H9 (cell line): ENCODE data around the gene SYNGAP1. TPM values are rescaled to one million over a fixed set of nuclear protein-coding genes. Genes with fewer than 3 reads are reported as not detected.

Experiments
- DNase-seq: peaks from one replicate; pipeline ENCODE4 v3.0.0-alpha.2; 2017
- H2AFZ ChIP-seq: one replicate; pipeline ENCODE4 v1.6.1; 2013; ENCODE audit warnings: mild to moderate bottlenecking, low read length, control low read depth, moderate library complexity
- H2AK5ac ChIP-seq: 2 replicates; pipeline ENCODE4 v1.6.1; 2013; ENCODE audit warnings: low read length, control low read depth, mixed read lengths; ENCODE audit not compliant: insufficient read length
- H2BK120ac ChIP-seq: one replicate; pipeline ENCODE4 v1.6.1; 2013; ENCODE audit warnings: low read depth, mild to moderate bottlenecking, low read length, control low read depth, inconsistent platforms; ENCODE audit not compliant: poor library complexity, severe bottlenecking
- H2BK12ac ChIP-seq: 2 replicates; pipeline ENCODE4 v1.6.1; 2013; ENCODE audit warnings: low read length, control low read depth, mixed read lengths, low read depth; ENCODE audit not compliant: insufficient read length
- H2BK15ac ChIP-seq: 2 replicates; pipeline ENCODE4 v1.6.1; 2013; ENCODE audit warnings: low read depth, low read length, control low read depth
- H2BK20ac ChIP-seq: one replicate; pipeline ENCODE4 v1.6.1; 2013; ENCODE audit warnings: low read depth, mild to moderate bottlenecking, low read length, control low read depth, inconsistent platforms; ENCODE audit not compliant: poor library complexity, severe bottlenecking
- H2BK5ac ChIP-seq: 2 replicates; pipeline ENCODE4 v1.6.1; 2013; ENCODE audit warnings: low read length, control low read depth, mixed read lengths; ENCODE audit not compliant: insufficient read length
- H3K14ac ChIP-seq: 2 replicates; pipeline ENCODE4 v1.6.1; 2013; ENCODE audit warnings: low read length, control low read depth; ENCODE audit not compliant: insufficient read depth
- H3K18ac ChIP-seq: 2 replicates; pipeline ENCODE4 v1.6.1; 2013; ENCODE audit warnings: low read depth, mild to moderate bottlenecking, mixed read lengths, low read length, control low read depth; ENCODE audit not compliant: insufficient read length
- H3K23ac ChIP-seq: 2 replicates; pipeline ENCODE4 v1.6.1; 2013; ENCODE audit warnings: low read length, control low read depth, mixed read lengths, low read depth; ENCODE audit not compliant: insufficient read length
- H3K23me2 ChIP-seq: 2 replicates; pipeline ENCODE4 v1.6.1; 2013; ENCODE audit warnings: low read depth, mild to moderate bottlenecking, mixed read lengths, low read length, control low read depth; ENCODE audit not compliant: insufficient read length, poor library complexity, severe bottlenecking
- H3K27ac ChIP-seq: 2 replicates; pipeline ENCODE4 v1.5.1; 2013; ENCODE audit warnings: low read length, control low read depth, mixed read lengths, low read depth; ENCODE audit not compliant: insufficient read length
- H3K27me3 ChIP-seq: 2 replicates; pipeline ENCODE4 v1.6.1; 2013; ENCODE audit warnings: low read length, control low read depth, inconsistent platforms; ENCODE audit not compliant: insufficient read depth
- H3K4ac ChIP-seq: 2 replicates; pipeline ENCODE4 v1.6.1; 2013; ENCODE audit warnings: low read depth, mild to moderate bottlenecking, control low read depth, inconsistent platforms, low read length, moderate library complexity
- H3K4me1 ChIP-seq: 2 replicates; pipeline ENCODE4 v1.6.1; 2013; ENCODE audit warnings: low read length, control low read depth, inconsistent platforms; ENCODE audit not compliant: insufficient read depth
- H3K4me2 ChIP-seq: 2 replicates; pipeline ENCODE4 v1.6.1; 2013; ENCODE audit warnings: low read length, control low read depth, mixed read lengths; ENCODE audit not compliant: insufficient read length, insufficient read depth
- H3K56ac ChIP-seq: 2 replicates; pipeline ENCODE4 v1.6.1; 2013; ENCODE audit warnings: low read depth, mild to moderate bottlenecking, mixed read lengths, low read length, control low read depth; ENCODE audit not compliant: insufficient read length
- H3K79me1 ChIP-seq: 2 replicates; pipeline ENCODE4 v1.6.1; 2013; ENCODE audit warnings: low read depth, mild to moderate bottlenecking, moderate library complexity, low read length, control low read depth, inconsistent platforms; ENCODE audit not compliant: insufficient read depth, poor library complexity, severe bottlenecking
- H3K79me2 ChIP-seq: 2 replicates; pipeline ENCODE4 v1.6.1; 2013; ENCODE audit warnings: low read length, control low read depth, inconsistent platforms; ENCODE audit not compliant: insufficient read depth
- H3K9ac ChIP-seq: 2 replicates; pipeline ENCODE4 v1.6.1; 2013; ENCODE audit warnings: low read length, control low read depth, mixed read lengths; ENCODE audit not compliant: insufficient read length; ENCODE audit errors: extremely low read depth
- H3K9me3 ChIP-seq: one replicate; pipeline ENCODE4 v1.6.1; 2013; ENCODE audit warnings: low read depth, low read length, inconsistent platforms; ENCODE audit not compliant: control insufficient read depth
- H3T11ph ChIP-seq: one replicate; pipeline ENCODE4 v1.6.1; 2013; ENCODE audit warnings: mild to moderate bottlenecking, low read length, control low read depth, inconsistent platforms
- H4K20me1 ChIP-seq: one replicate; pipeline ENCODE4 v1.6.1; 2013; ENCODE audit not compliant: control insufficient read depth, insufficient read length, insufficient read depth
- H4K5ac ChIP-seq: 2 replicates; pipeline ENCODE4 v1.6.1; 2013; ENCODE audit warnings: low read depth, mild to moderate bottlenecking, mixed read lengths, low read length, control low read depth; ENCODE audit not compliant: insufficient read length
- H4K8ac ChIP-seq: replicated peaks from 2 replicates; pipeline ENCODE4 v1.6.1; 2013; ENCODE audit warnings: low read length, control low read depth, mixed read lengths, low read depth; ENCODE audit not compliant: insufficient read length
- H4K91ac ChIP-seq: 2 replicates; pipeline ENCODE4 v1.6.1; 2013; ENCODE audit warnings: low read depth, mild to moderate bottlenecking, moderate library complexity, mixed read lengths, low read length, control low read depth; ENCODE audit not compliant: insufficient read length
- H3K27ac Mint-ChIP-seq, 3 experiments: 2 replicates in 2 of 3; 3 replicates in 1 of 3; pipeline ENCODE4 v1.8.0; 2020 to 2021; ENCODE audit warnings: mixed read lengths in 3 of 3, mild to moderate bottlenecking in 1 of 3, moderate library complexity in 1 of 3
- H3K27me3 Mint-ChIP-seq: 2 replicates; pipeline ENCODE4 v1.8.0; 2021; ENCODE audit warnings: low read depth, mild to moderate bottlenecking, moderate library complexity, mixed read lengths
- H3K36me3 Mint-ChIP-seq, 3 experiments: 2 replicates in 2 of 3; 3 replicates in 1 of 3; pipeline ENCODE4 v1.8.0; 2020 to 2021; ENCODE audit warnings: low read depth in 3 of 3, mixed read lengths in 3 of 3; ENCODE audit not compliant: insufficient read depth in 1 of 3
- H3K4me1 Mint-ChIP-seq, 2 experiments: 2 replicates each; pipeline ENCODE4 v1.8.0; 2020; ENCODE audit warnings: mixed read lengths in 2 of 2
- H3K4me3 Mint-ChIP-seq, 2 experiments: 2 replicates in 1 of 2; 3 replicates in 1 of 2; pipeline ENCODE4 v1.8.0; 2020 to 2021; ENCODE audit warnings: mild to moderate bottlenecking in 2 of 2, mixed read lengths in 2 of 2, moderate library complexity in 1 of 2
- H3K9me3 Mint-ChIP-seq, 2 experiments: 2 replicates in 1 of 2; 3 replicates in 1 of 2; pipeline ENCODE4 v1.8.0; 2020; ENCODE audit warnings: mild to moderate bottlenecking in 2 of 2, mixed read lengths in 2 of 2, moderate library complexity in 1 of 2
- WGBS: extraction: QIAGEN DNeasy Blood & Tissue Kit; methylation state at CpG from one replicate; pipeline ENCODE4 v1.1.7; 2013; ENCODE audit warnings: missing lambda C conversion rate, low lambda C conversion rate, mixed read lengths; ENCODE audit not compliant: insufficient read length; ENCODE audit errors: extremely low coverage; 5-methylcytosine and 5-hydroxymethylcytosine counted together
- total RNA-seq: library from RNA; stranded (reverse); gene quantifications from 2 replicates; pipeline ENCODE4 v1.2.1, GENCODE V29; 2021
- TF ChIP-seq, protein P1 (sequence below): fragments of 200-600 bp; sonication (generic); conservative IDR thresholded peaks from 3 replicates; pipeline ENCODE4 v1.8.0; 2021; ENCODE audit warnings: antibody characterized with exemption, mild to moderate bottlenecking

The SYNGAP1 gene
- total RNA-seq, 1 experiment from 2014 or later: 121 TPM

DNA sequence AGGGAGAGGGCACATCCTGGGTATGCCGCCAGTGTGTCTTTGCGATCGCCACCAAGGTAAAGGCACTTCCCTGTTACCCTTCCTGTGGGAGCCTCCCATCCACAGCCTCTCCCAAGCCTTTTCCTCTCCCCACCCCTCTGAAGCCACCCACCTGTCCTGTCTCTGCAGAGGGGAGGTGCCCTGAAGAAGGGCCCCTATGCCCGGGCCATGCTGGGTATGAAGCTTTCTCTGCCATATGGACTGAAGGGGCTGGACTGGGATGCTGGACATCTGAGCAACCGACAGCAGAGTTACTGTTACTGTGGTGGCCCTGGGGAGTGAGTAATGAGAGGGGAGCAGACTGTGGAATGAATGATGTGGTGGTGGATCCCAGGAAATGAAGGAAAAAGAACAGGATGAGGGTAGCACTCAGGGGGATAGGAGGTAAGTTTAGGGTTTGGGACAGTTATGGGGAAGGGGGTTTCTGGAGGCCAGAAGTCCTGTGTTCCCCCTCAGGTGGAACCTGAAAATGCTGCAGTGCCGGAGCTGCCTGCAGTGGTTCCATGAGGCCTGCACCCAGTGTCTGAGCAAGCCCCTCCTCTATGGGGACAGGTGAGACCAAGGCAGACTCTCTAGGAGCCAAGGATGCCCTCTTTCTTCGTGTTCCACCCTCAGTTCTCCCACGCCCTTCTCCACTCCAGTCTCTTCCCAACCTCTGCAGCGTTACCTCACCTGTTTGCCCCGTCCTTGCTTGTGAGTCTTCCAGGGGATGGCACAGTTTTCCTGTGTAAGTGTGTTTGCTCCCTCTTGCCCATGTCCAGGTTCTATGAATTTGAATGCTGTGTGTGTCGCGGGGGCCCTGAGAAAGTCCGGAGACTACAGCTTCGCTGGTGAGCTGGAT, 6.4 kb upstream of the SYNGAP1 start:
- no peak for DNase-seq
- Histone ChIP-seq H3K14ac (no peak overlapping the region), H3K79me2 (peaks cover 10% of the 10 kb centered on the region; the same call in 1 of the 2 replicates), H3K27me3 (no peaks in the 10 kb centered on the region), H3K9me3 (no peaks in the 10 kb centered on the region), H2BK120ac (no peak overlapping the region), H3K4me2 (no peak overlapping the region), H3K4me1 (no peaks in the 10 kb centered on the region), H3K23ac (no peak overlapping the region), H4K5ac (no peak overlapping the region), H2BK12ac (no peak overlapping the region), H2AK5ac (no peak overlapping the region), H4K91ac (no peak overlapping the region), H3K4ac (no peak overlapping the region), H3K9ac (no peak overlapping the region), H2BK5ac (no peak overlapping the region), H3K79me1 (no peaks in the 10 kb centered on the region), H4K20me1 (no peaks in the 10 kb centered on the region), H4K8ac (no peak overlapping the region), H3K27ac (no peak overlapping the region), H2BK20ac (no peak overlapping the region), H2BK15ac (no peak overlapping the region), H3K56ac (no peak overlapping the region), H3T11ph (no peak overlapping the region), H2AFZ (no peak overlapping the region), H3K23me2 (peaks cover 23% of the 10 kb centered on the region), H3K18ac (no peak overlapping the region)
- no CpG with 5 or more reads among the region's 14 CpGs for WGBS
- peaks cover 30 to 59% (median 54%) of the 10 kb centered on the region in 3 experiments for H3K36me3 Mint-ChIP-seq
- TF ChIP-seq, protein P1, sequence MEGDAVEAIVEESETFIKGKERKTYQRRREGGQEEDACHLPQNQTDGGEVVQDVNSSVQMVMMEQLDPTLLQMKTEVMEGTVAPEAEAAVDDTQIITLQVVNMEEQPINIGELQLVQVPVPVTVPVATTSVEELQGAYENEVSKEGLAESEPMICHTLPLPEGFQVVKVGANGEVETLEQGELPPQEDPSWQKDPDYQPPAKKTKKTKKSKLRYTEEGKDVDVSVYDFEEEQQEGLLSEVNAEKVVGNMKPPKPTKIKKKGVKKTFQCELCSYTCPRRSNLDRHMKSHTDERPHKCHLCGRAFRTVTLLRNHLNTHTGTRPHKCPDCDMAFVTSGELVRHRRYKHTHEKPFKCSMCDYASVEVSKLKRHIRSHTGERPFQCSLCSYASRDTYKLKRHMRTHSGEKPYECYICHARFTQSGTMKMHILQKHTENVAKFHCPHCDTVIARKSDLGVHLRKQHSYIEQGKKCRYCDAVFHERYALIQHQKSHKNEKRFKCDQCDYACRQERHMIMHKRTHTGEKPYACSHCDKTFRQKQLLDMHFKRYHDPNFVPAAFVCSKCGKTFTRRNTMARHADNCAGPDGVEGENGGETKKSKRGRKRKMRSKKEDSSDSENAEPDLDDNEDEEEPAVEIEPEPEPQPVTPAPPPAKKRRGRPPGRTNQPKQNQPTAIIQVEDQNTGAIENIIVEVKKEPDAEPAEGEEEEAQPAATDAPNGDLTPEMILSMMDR: no peak
- no peaks in the 10 kb centered on the region for H3K9me3 Mint-ChIP-seq
- H3K27me3 Mint-ChIP-seq: peaks cover 1% of the 10 kb centered on the region
- peak overlapping the region in 2 of 3 experiments; percentile 10 to 58; a peak in 4 of 7 replicates for H3K27ac Mint-ChIP-seq
- peak overlapping the region; percentile 61 to 76; a peak in 3 of 5 replicates for H3K4me3 Mint-ChIP-seq
- H3K4me1 Mint-ChIP-seq: peaks cover 38 to 54% of the 10 kb centered on the region in 2 experiments
